IPS-20b (cell line): ENCODE results near the gene E2F1.

Experiments used
- H3K27ac ChIP-seq: one replicate; pipeline ENCODE4 v1.5.1; 2013; ENCODE audit warnings: low read length
- H3K27me3 ChIP-seq: 2 replicates; pipeline ENCODE4 v1.6.1; 2013; ENCODE audit warnings: mild to moderate bottlenecking, low read length, inconsistent platforms; ENCODE audit not compliant: insufficient read depth
- H3K36me3 ChIP-seq: 2 replicates; pipeline ENCODE4 v1.6.1; 2013; ENCODE audit warnings: low read depth, mild to moderate bottlenecking, inconsistent platforms, low read length, moderate library complexity; ENCODE audit not compliant: insufficient read depth
- H3K4me1 ChIP-seq: 2 replicates; pipeline ENCODE4 v1.6.1; 2013; ENCODE audit warnings: mild to moderate bottlenecking, control low read depth, inconsistent platforms, low read length, moderate library complexity; ENCODE audit not compliant: insufficient read depth
- H3K4me3 ChIP-seq: 2 replicates; pipeline ENCODE4 v1.5.1; 2013; ENCODE audit warnings: mild to moderate bottlenecking, low read length, inconsistent platforms
- H3K9ac ChIP-seq: 2 replicates; pipeline ENCODE4 v1.6.1; 2013; ENCODE audit warnings: low read depth, mild to moderate bottlenecking, inconsistent platforms, low read length, moderate library complexity
- H3K9me3 ChIP-seq: 2 replicates; pipeline ENCODE4 v1.6.1; 2013; ENCODE audit warnings: mild to moderate bottlenecking, low read depth, low read length, inconsistent platforms; ENCODE audit not compliant: insufficient read depth

E2F1 gene

GRCh38 chr20:33725607-33726264 lies 39.6 kb upstream of the E2F1 start:
- no peaks in the 10 kb centered on the region for H3K9me3 ChIP-seq
- no peak overlapping the region for H3K4me3 ChIP-seq
- no peaks in the 10 kb centered on the region for H3K27me3 ChIP-seq
- H3K4me1 ChIP-seq = no peaks in the 10 kb centered on the region
- no peaks in the 10 kb centered on the region for H3K36me3 ChIP-seq
- H3K9ac ChIP-seq = no peak overlapping the region
- H3K27ac ChIP-seq = no peak overlapping the region

GRCh38 chr20:33724439-33725094 lies 38.4 kb upstream of the E2F1 start:
- Histone ChIP-seq H3K36me3 (no peaks in the 10 kb centered on the region), H3K4me1 (no peaks in the 10 kb centered on the region; the same call in 1 of the 2 replicates), H3K9me3 (no peaks in the 10 kb centered on the region), H3K4me3 (no peak overlapping the region), H3K9ac (no peak overlapping the region), H3K27ac (no peak overlapping the region), H3K27me3 (no peaks in the 10 kb centered on the region; the same call in 1 of the 2 replicates)

GRCh38 chr20:33721391-33722140 lies 35.4 kb upstream of the E2F1 start:
- Histone ChIP-seq H3K27ac (no peak overlapping the region), H3K27me3 (peaks cover 6% of the 10 kb centered on the region; the same call in 1 of the 2 replicates), H3K9ac (no peak overlapping the region), H3K4me1 (no peaks in the 10 kb centered on the region; the same call in 1 of the 2 replicates), H3K36me3 (no peaks in the 10 kb centered on the region), H3K9me3 (no peaks in the 10 kb centered on the region), H3K4me3 (no peak overlapping the region)

- Histone ChIP-seq H3K27me3 (peaks cover 6% of the 10 kb centered on the region; the same call in 1 of the 2 replicates), H3K9me3 (no peaks in the 10 kb centered on the region), H3K4me3 (peak within 1 kb of the TSS; percentile 75), H3K27ac (no peak within 1 kb of the TSS), H3K36me3 (no peaks in the 10 kb centered on the region), H3K9ac (peak within 1 kb of the TSS; percentile 38; the same call in 1 of the 2 replicates), H3K4me1 (no peaks in the 10 kb centered on the region; the same call in 1 of the 2 replicates)
Observed at GRCh38 chr20:33719989-33720709, 34.0 kb upstream of the E2F1 start, which contains the start of gene PXMP4. Gene PXMP4 (minus strand): TSS chr20:33720310. CDS start chr20:33720207, 103 bp downstream.

GRCh38 chr20:33719277-33719988 lies 33.2 kb upstream of the E2F1 start:
- peak overlapping the region; percentile 38; the same call in 1 of the 2 replicates for H3K9ac ChIP-seq
- H3K36me3 ChIP-seq = no peaks in the 10 kb centered on the region
- peak overlapping the region; percentile 75 for H3K4me3 ChIP-seq
- H3K27me3 ChIP-seq = peaks cover 6% of the 10 kb centered on the region; the same call in 1 of the 2 replicates
- no peaks in the 10 kb centered on the region for H3K9me3 ChIP-seq
- H3K4me1 ChIP-seq = no peaks in the 10 kb centered on the region; the same call in 1 of the 2 replicates
- no peak overlapping the region for H3K27ac ChIP-seq

GRCh38 chr20:33716498-33716897 lies 30.3 kb upstream of the E2F1 start:
- Histone ChIP-seq H3K27ac (no peak overlapping the region), H3K9ac (no peak overlapping the region)

GRCh38 chr20:33713865-33714367 lies 27.7 kb upstream of the E2F1 start:
- H3K27me3 ChIP-seq = no peaks in the 10 kb centered on the region
- no peak overlapping the region for H3K4me3 ChIP-seq
- no peak overlapping the region for H3K9ac ChIP-seq
- H3K9me3 ChIP-seq = no peaks in the 10 kb centered on the region
- no peak overlapping the region for H3K27ac ChIP-seq
- no peaks in the 10 kb centered on the region; the same call in 1 of the 2 replicates for H3K4me1 ChIP-seq
- no peaks in the 10 kb centered on the region for H3K36me3 ChIP-seq

More at GRCh38 chr20:33716498-33716897, 30.3 kb upstream of the E2F1 start:
- Histone ChIP-seq H3K27me3 (peaks cover 6% of the 10 kb centered on the region; the same call in 1 of the 2 replicates), H3K4me1 (no peaks in the 10 kb centered on the region; the same call in 1 of the 2 replicates), H3K36me3 (no peaks in the 10 kb centered on the region), H3K9me3 (no peaks in the 10 kb centered on the region), H3K4me3 (no peak overlapping the region)

- Histone ChIP-seq H3K27me3 (no peaks in the 10 kb centered on the region), H3K36me3 (no peaks in the 10 kb centered on the region), H3K9me3 (no peaks in the 10 kb centered on the region), H3K27ac (no peak overlapping the region), H3K4me3 (no peak overlapping the region), H3K4me1 (no peaks in the 10 kb centered on the region; the same call in 1 of the 2 replicates), H3K9ac (no peak overlapping the region)
Observed at GRCh38 chr20:33711446-33711738, 25.2 kb upstream of the E2F1 start.

- no peaks in the 10 kb centered on the region for H3K9me3 ChIP-seq
- no peak overlapping the region for H3K9ac ChIP-seq
- H3K4me1 ChIP-seq = no peaks in the 10 kb centered on the region; the same call in 1 of the 2 replicates
- no peak overlapping the region for H3K4me3 ChIP-seq
- no peak overlapping the region for H3K27ac ChIP-seq
- H3K27me3 ChIP-seq = no peaks in the 10 kb centered on the region
- no peaks in the 10 kb centered on the region for H3K36me3 ChIP-seq
Observed at GRCh38 chr20:33710681-33711445, 24.7 kb upstream of the E2F1 start.

GRCh38 chr20:33709905-33710541 lies 23.8 kb upstream of the E2F1 start:
- Histone ChIP-seq H3K9me3 (no peaks in the 10 kb centered on the region), H3K27ac (no peak overlapping the region), H3K4me3 (no peak overlapping the region; the same call in 1 of the 2 replicates), H3K4me1 (no peaks in the 10 kb centered on the region; the same call in 1 of the 2 replicates), H3K36me3 (no peaks in the 10 kb centered on the region), H3K27me3 (no peaks in the 10 kb centered on the region), H3K9ac (no peak overlapping the region)
